GM10266 (cell line): ENCODE measurements around the gene TMEM143.

Source experiments
- DNase-seq: peaks from one replicate; pipeline ENCODE4 v3.0.0; 2012; ENCODE audit errors: extremely low spot score
- TF ChIP-seq, protein P1 (sequence below): IDR thresholded peaks from 2 replicates; pipeline ENCODE4 v1.5.1; 2012; ENCODE audit warnings: mild to moderate bottlenecking, low read depth; ENCODE audit not compliant: control insufficient read depth, insufficient read depth; ENCODE audit errors: missing control alignments

Gene TMEM143

DNA sequence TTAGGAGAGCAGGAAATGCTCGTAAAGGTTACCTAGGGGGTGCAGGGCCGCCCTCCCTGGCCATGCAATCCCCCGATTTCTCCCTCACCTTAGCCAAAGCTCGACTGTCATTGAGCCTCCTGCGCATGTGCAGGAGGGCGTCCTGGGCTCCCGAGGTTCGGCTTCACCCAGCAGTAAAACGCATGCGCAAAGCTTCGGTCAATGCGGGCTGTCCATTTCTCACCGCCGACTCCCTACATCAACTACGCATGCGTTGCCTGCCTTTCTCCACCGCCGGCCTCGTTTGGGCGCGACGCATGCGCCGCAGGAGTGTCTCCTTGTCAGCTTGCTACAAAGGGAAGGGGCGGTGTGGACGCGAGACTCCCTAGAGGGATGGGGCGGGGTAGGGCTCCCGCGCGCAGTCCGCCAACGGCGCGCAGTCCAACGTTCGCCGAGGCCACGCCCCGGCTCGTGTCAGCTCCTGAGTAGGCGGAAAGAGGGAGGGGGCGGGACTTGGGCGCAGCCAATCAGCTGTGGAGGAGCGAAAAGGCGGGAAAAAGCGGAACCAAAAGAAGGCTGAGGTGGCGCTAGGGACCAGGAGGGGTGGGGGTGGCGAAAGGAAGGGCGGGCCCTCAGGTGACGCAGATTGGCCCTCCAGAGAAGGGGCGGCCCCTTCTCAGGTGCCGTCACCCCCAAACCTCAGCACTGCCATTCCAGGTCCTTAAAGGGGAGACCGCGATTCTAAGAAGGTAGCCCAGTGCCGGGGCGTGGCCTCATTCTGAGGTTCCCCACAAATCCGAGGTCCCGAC is at the start of gene TMEM143, which contains the start of gene SYNGR4:
Gene TMEM143 (minus strand): TSS at position 131 of the 788 bp plus-strand sequence. CDS start 20 bp downstream, at position 111.
Gene SYNGR4 (plus strand): TSS at position 558 of the 788 bp plus-strand sequence. CDS start 1,476 bp downstream, outside the sequence.
- TF ChIP-seq, protein P1, sequence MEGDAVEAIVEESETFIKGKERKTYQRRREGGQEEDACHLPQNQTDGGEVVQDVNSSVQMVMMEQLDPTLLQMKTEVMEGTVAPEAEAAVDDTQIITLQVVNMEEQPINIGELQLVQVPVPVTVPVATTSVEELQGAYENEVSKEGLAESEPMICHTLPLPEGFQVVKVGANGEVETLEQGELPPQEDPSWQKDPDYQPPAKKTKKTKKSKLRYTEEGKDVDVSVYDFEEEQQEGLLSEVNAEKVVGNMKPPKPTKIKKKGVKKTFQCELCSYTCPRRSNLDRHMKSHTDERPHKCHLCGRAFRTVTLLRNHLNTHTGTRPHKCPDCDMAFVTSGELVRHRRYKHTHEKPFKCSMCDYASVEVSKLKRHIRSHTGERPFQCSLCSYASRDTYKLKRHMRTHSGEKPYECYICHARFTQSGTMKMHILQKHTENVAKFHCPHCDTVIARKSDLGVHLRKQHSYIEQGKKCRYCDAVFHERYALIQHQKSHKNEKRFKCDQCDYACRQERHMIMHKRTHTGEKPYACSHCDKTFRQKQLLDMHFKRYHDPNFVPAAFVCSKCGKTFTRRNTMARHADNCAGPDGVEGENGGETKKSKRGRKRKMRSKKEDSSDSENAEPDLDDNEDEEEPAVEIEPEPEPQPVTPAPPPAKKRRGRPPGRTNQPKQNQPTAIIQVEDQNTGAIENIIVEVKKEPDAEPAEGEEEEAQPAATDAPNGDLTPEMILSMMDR: no peak

DNA sequence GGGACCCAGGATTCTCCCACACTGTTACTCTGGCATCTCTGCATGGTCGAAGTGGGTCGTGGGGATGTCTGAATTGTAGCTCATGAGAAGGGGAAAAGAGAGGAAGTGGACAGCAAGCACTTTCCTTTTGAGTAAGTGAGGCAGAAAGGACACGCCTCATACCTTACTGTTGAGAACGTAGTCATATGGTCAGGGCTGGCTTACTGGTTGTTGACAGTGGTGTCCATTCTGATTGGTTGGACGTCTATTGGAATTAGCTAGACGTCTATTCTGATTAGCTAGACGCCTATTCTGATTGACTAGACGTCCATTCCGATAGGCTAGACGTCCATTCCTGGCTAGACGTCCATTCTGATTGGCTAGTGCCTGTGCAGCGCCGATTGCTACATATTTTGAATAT is 42.1 kb upstream of the TMEM143 start:
- TF ChIP-seq, protein P1: no peak
- DNase-seq: peak; percentile 36

More for the DNA sequence above, at the start of gene TMEM143, which contains the start of gene SYNGR4:
- DNase-seq: peak; percentile 97

- TF ChIP-seq, protein P1: no peak
- DNase-seq: no peak
Observed at GRCh38 chr19:48405010-48405659, 41.4 kb upstream of the TMEM143 start.

DNA sequence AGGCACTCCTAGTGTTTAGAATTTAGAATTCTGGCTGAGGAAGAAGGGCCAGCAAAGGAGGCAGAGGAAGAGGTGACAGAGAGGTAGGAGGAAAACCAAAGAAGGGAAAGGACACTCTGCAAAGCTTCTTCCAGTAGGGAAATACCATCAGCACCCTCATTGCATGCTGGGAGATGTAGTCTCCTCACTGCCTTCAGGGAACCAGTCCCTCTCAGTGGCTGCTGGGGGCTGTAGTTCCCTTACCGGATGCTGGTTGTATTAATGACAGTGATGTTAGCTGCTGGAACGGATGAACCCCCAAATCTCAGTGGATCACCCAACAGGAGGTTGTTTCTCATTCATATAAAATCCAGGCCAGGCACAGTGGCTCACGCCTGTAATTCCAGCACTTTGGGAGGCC is 39.9 kb upstream of the TMEM143 start:
- DNase-seq: peak; percentile 92

GRCh38 chr19:48401287-48401686 is 37.5 kb upstream of the TMEM143 start:
- TF ChIP-seq, protein P1: no peak
- DNase-seq: no peak

More for the DNA sequence above, 39.9 kb upstream of the TMEM143 start:
- TF ChIP-seq, protein P1: no peak

- TF ChIP-seq, protein P1: no peak
- DNase-seq: peak; percentile 54
Observed at GRCh38 chr19:48400018-48400742, 36.4 kb upstream of the TMEM143 start.
